ENCODE data around the gene CREBBP.

CREBBP gene

DNA sequence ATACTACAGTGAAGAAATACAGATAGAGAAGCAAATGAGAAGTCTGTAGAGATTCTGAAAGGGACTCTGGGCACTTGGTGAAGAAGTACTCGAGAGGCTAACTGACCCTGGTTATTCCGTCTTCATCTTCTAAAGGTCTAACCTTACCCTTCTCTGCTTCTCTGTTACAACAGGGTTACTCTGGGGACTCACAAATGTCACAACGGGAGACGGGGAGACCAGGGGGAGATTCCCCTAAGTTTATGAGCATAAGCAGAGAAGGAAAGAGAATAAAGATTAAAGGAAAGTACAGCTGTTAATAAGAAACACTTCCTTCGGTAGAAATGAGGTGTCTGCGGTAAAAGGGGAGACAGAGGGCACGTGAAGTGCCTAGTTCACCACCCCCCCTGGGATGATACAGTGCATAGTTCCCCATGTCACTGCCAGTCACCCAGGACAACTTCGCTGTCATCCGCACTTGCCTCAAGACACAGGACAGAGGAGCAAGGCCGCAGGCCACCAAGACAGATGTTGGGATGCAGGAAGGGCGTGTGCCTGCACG is 88.0 kb downstream of the CREBBP start:
- DNase-seq: no peak

DNA sequence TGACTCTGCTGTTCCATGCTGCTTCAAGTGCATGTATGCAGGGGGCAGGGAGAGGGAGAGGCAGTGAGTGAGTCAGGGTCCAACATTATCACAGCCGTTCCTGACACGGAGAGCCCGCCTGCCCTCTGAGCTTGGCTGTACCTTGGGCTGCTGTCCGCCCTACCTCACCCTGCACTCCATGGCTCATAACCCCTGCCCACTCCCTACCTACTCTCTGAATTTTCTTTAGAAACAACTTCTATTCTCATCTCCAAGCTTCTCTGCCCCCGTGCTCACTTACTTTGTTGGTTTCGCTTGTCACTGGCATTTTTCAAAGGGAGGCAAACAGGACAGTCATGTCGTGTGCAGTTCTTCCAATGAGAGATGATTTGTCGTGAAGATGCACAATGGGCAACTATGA is 88.8 kb downstream of the CREBBP start:
- DNase-seq: no peak

DNA sequence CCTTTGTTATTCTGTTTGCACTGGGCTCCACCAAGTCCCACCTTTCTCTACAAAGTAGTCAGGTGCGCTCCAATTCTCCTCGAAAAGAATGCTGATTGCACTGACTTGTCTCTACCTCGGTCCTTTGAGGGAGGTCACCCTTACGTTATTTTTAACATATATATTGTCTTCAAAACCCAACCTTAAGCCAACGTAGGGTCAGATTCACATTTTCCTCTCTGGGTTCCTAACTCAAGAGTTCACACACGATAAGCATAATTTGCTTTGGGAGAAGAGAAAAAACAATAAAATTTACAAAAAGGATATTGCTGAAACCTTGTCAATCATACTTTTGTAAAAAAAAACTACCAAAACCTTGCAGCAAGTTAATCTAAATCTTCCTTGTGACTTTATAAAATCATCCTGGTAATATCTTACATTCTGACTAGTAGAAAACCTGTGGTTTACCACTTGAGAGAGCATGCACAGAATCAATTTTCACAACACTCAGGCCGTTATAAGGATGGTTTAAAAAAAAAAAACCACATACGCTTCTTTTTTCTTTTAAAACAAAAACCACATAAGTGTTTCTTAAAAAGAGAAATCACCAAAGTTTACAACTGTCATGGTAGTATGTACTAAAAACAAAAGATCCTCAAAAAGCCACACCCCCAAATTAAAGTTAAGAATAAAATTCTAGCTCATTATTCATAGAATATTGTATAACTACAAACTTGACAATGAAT is 91.0 kb downstream of the CREBBP start:
- DNase-seq: peak; percentile 80

DNA sequence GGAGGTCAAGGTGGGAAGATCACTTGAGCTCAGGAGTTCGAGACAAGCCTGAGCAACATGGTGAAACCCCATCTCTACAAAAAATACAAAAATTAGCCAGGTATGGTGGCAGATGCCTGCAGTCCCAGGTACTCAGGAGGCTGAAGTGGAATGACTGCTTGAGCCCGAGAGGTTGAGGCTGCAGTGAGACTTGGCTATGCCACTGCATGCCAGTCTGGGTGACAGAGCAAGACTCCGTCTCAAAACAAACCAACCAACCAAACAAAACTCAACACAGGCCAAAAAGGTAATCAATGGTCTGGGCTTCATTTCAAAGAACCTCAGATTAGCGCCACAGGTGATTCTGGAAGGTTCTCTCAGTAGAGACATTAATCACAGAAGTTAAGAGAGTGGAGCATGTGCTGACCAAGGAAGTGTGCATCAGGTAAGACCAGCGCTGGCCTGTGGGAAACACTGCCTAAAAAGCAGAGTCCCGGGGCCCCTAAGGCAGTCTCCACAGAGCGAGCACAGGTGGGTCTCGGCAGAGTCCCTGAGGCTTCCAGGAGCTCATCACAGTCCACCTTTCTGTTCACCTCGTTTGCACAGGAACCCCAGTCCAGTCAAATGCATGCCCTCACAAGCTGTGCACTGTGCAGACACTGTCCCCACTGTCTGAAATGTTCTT is 91.7 kb downstream of the CREBBP start:
- no peak for DNase-seq

DNA sequence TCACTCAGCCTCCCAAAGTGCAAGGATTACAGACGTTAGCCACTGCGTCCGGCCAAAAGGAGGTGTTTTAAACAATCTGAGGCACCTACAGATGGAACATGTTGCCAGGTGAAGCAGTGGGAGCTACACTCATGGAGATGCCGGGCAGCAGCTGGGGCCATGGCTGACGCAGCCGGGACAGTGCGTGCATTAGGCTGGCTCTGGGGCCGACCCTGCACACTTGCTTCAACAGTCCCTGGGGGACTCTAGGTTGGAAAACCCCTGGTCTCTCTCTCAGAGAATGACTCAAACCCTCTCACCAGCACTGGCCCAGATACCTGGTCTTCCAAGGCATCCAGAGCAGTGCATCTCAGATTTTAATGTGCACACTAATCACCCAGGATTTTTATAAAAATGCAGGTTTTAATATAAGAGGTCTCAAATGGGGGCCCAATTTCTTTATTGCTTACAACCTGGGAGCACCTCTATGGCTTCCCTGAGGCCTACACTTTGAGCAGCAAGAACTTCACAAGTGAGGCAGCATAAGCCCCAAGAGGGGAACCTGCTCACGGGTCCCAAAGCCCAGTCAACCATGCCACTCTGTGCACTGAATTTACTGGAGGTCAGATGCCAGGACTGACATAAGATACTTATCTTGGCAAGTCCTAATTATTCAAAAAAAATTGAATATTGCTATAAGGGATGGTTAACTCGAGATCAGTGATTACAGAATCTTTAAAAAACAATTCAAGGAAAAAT is 92.4 kb downstream of the CREBBP start:
- no peak for DNase-seq

DNA sequence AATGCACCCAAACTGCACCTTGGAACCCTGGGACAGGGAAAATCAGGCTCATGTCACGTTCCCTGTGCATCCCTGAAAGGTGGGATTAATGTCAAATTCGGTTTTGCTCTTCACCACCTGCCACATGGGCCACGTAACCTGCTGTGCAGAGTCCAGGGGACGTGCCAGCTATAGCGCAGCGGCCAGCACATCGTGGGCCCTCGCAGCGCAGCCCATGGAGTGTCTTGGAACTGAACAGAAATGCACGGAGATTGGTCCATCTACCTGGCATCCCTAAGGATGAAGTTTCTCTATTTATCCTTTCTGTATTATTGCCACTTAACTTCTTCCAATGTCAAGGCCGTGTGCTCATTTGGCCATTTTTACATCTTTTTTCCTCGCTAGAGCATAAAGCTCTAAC is 95.1 kb downstream of the CREBBP start:
- no peak for DNase-seq

DNA sequence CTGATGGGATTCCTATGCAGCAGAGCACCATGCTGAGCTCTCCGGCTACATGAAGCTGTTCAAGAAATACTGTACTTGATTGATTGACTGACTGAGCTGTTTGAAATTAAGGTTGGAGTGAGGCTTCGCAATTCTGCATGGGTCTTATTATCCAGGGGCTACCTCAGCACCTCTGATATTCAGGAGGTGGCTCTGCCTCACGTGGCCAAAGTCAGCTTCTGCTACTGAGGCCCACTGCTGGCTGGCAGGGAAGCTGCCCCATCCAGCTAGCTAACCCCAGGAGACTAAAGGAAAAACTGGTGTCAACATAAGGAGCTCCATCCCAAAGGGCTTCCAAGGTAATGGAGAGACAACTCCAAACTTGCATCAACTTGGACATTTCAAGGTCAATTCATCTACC is 97.0 kb downstream of the CREBBP start:
- no peak for DNase-seq

DNA sequence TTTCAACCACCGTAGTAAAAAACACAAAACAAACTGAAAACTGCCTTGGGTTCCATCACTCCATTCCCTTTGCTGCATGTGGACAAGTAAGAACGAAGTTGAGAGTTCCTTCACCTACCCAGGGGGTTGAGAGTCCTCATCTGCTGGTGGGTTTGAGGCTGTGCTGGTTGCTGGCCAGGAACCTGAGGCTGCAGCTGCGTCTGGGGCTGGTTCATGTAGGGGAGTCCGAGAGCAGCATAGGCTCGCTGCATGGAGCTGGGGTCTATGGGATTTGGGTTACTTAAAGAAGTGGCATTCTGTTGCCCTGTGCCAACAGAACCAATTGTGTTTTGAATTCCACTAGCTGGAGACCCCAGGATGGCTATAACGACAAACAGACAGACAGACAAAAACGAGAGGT is 97.9 kb downstream of the CREBBP start:
- DNase-seq: no peak

DNA sequence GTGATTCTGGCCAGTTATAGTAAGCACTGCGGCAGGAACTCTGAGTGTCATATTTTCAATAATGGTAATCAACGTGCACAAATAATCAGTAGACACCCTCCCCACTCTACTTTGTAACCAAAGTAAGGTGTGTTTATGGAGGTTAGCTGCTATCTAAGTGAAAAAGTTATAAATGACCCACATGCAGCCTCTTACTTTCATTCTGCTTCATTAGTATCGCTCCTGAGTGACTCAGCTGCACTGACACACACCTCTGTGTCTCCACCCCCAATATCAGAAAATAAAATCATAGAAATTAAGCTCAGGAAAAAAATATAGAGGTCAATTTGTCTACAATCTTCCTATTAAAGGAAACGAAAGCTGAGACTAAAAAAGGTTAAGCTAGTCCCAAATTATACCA is 99.1 kb downstream of the CREBBP start:
- DNase-seq: no peak

DNA sequence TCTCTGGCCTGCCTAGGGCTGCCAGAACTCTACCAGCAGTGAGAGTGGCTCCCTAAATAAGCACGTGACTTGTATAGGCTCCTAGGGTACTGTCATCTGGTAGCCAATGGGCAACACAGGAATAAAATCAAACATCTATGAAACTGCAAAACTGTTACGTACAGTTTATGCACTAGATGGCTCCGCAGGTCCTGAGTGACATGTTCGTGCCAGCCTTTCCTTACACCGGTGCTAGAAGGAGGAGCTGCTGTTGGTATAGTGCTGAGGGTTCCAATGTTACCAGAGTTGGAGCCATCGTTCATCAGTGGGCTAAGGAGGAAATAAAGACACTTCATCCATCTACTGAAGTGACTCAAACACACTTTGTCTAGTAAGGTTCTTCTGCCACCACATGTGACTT is 99.9 kb downstream of the CREBBP start:
- peak; percentile 79 for DNase-seq

DNA sequence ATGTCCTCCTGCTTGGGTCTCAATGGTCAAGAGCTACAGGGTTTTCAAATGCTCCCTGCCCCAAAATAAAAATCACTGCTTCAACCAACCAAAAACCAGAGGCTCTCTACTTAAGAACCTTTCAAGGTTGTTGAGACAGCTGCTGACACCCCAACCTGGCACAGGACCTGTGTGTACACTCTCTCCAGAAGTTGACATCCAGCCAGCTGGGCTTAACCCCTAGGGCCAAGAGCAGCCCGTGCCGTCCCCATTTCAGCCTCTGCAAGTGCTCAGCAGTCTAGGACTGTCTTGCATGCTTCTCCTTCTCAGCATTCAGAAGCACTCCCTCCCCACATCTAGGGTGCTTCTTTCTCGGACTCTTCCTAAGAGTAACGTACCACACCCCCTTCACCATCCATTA is 104.2 kb downstream of the CREBBP start:
- no peak for DNase-seq

DNA sequence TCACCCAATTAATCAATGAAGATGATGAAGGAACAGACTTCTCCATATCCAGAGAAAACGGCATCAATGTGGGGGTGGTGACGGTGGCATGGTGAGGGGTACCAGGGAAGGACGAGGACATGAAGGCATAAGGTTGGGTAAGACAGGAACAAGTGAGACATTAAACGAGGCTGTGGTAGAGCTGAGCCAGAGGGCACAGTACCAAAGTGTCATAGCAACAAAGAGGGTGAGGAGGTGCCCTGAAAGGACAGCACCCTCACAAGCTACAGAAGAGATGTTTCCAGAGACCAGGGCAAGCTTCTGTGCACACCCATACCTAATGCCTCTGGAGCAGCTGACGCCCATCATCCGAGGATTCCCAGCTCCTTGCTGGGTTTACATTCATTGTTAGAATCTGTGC is 105.7 kb downstream of the CREBBP start:
- no peak for DNase-seq

DNA sequence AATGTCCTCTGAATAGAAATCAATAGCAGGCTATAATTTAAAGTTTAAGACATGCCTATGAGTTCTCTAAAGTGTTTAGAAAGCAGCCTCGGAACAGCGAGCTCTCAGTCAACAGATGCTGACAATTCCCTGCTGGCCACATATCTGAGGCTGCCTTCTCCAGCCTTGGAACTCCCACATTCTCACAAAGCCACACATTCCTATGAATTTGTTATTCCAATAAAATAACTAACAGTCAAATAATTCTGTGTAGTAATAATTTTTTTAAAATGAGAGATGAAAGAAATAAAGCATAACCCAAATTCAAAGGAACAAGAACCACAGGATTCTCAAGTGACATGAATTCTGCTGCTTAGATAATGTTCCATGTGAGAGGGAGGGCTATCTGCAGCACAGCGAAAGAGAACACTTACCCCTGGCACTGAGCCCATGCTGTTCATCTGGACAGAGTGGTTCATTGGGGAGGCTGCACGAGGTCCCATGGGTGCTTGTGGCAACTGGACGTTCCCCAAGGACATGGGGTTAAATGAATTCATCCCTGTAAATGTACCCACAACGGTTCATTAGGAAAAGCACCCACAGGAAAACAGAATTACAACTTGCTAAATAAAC is 106.3 kb downstream of the CREBBP start:
- no peak for DNase-seq

DNA sequence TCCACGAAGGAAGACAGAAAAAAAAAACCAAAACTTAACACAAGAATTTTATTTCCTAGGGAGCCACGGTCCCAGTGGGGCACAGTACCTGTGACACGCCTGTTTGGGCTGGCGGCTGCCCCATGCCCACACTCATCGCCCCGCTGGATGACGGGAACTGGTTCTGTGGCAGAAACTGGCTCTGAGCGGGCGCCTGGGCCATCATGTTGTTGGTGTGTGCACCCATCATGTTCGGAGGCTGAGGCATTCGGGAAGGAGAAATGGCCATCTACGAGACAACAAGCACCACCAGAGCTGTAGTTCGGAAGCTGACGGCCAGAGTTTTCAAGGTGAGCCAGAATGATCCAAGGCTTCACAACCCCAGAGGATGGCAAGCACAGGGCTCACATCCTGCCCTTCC is 106.8 kb downstream of the CREBBP start:
- DNase-seq: no peak

DNA sequence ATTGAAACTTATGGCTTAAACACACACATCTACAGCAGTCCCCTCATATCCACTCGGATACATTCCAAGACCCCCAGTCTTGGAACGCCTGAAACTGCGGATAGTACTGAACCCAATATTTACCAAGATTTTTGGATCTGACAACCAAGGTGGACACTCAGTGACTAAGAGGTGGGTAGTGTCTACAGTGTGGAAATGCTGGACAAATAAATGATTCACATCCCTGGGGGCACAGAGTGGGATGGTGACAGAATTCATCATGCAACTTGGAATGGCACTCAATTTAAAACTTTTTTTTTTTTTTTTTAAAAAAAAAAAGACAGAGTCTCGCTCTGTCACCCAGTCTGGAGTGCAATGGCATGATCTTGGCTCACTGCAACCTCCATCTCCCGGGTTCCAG is 109.0 kb downstream of the CREBBP start:
- no peak for DNase-seq

DNA sequence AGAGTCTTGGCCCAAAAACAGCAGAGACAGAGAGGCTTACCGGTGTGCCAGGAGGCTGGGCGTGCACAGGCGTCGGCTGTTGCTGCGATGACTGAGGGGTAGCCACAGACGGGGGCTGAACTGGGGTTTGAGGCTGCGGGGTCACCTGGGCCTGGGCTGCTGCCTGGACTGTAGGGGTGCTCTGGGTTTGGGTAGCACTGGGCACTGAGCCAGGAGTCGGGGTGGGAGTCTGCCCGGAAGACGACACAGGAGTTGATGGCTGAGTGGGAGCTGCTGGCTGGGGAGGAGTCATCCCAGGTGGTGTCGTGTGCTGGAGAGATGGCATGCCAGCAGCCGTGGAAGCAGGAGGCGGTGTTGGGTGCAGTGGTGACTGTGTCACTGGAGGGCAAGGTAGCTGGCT is 110.0 kb downstream of the CREBBP start:
- no peak for DNase-seq

DNA sequence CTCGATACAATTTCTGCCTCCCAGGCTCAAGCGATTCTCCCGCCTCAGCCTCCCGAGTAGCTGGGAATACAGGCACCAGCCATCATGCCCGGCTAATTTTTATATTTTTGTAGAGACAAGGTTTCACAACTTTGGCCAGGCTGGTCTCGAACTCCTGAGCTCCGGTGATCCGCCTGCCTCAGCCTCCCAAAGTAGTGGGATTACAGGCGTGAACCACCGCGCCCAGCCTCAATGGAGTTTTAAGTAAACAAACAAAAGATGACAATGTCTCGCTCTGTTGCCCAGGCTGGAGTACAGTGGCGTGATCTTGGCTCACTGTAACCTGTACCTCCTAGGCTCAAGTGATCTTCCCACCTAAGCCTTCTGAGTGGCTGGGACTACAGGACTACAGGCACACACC is 110.6 kb downstream of the CREBBP start:
- no peak for DNase-seq

DNA sequence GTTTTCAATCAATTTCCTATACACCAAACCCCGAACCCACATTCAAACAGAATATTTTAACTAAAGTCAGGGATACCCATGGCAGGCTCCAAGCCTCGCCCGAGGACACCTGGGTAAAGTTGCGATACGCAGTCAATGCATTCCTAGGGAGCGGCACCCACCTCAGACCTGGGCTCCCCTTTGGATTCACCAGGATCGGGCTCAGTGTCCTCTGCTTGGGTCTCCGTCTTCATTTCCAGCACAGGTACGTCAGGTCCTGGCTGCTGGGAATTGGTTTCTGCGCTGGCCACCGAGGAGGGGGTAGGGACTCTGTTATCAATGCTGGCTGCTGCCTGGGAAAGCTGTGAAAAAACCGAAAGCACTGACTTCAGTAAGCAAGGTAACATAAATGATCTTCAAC is 111.5 kb downstream of the CREBBP start:
- no peak for DNase-seq

DNA sequence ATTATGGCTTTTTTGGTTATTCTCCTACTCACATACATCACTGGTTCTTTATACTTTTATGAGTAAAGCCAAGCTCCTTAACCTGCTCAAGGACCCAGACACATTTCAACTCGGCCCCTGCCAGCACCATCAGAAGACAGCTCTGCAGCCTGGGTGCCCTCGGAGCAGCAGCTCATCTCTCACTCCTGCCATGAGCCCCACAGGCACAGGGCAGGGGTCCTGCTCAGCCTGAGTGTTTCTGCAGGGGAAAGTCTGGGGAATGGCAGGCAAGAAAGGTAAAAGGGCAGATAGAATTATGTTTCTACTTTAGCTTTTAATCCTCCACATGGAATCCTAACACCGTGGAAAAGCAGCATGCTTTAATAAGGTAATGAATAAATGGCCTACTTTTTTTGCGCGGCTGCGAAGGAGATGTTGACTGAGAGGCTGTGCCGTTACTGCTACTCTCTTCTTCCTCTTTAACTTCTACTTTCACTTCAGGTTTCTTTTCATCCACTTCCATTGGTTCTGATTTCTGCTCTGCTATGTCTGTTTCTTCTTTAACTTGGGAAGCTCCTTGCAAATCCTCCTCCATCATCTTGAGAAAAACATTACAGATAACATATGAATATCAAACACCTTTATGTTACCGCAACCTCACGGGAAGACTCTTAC is 113.1 kb downstream of the CREBBP start:
- DNase-seq: no peak

DNA sequence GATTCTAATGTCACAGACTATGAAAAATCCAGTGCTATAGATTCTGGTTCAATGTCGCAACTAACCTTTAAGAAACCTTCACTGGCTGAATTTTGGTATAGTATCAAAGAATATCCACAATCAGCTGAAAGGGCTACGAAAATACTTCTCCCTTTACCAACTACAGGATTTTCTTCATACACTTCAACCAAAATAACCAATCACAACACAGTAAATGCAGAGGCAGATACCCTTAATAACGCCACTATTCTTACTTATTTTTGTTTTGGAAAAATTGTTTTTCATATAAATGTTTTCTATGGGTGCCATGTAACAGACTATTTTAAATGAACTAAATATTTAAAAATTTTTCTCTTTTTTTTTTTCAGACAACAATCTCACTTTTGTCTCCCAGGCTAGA is 114.3 kb downstream of the CREBBP start:
- DNase-seq: no peak

DNA sequence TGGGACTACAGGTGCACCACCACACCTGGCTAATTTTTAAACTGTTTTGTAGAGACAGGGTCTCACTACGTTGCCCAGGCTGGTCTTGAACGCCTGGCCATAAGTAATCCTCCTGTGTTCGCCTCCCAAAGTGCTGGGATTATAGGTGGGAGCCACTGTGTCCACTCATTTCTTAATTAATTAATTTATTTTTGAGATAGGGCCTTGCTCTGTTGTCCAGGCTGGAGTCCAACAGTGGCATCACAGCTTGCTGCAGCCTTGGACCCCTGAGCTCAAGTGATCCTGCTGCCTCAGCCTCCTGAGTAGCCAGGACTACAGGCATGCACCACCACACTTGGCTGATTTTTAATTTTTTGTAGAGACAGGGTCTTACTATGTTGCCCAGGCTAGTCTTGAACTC is 116.1 kb downstream of the CREBBP start:
- no peak for DNase-seq

DNA sequence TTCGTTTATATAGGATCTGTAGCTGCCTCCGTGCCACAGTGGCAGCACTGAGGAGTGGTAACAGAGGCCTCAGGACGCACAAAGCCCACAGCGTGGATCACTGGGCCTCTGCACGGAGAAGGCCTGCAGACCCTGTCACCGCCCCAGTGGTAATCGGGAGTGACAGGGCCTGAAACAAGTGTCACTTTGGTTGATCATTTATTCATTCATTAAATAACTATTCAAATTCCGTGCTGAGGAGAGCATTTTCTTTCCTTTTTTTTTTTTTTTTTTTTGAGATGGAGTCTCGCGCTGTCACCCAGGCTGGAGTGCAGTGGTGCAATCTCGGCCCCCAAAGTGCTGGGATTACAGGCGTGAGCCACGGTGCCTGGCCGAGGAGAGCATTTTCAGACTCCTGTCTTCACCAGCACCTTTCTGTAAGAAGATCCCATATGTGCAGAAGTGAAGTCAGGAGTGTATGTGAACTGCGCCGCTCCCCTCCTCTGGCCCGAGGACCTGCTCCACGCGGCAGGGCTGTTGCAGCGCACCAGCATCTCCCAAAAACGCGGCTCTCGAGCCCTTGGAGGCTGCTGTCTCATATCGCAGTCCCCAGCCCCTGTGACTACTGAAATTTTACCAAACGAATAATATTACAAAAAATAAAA is 118.3 kb downstream of the CREBBP start:
- DNase-seq: no peak

Measured in hematopoietic multipotent progenitor cell treated with erythropoietin and hydrocortisone succinate and interleukin-3 and kit ligand, for 4 days (in vitro differentiated cells).